HG03378 (cell line): Measurements from ENCODE around the gene TEDC1.
"Not testable (repeated sequence)": the region's sequence is repeated elsewhere in the genome, so short reads cannot be mapped to it uniquely, and the experiment has no call there.

Experiments used
- ATAC-seq: cut with Tn5 transposase; IDR thresholded peaks from one replicate; pipeline ENCODE4 v1.9.1; 2021; ENCODE audit warnings: mild to moderate bottlenecking, moderate library complexity; ENCODE audit not compliant: unreplicated experiment

TEDC1 gene

GRCh38 chr14:105536051-105536450 is 45.0 kb downstream of the TEDC1 start:
- ATAC-seq = no peak

- ATAC-seq = no peak
Measured at GRCh38 chr14:105536691-105537579, 45.9 kb downstream of the TEDC1 start.

GRCh38 chr14:105537580-105538474 is 46.8 kb downstream of the TEDC1 start:
- no peak for ATAC-seq

- no peak for ATAC-seq
Measured at GRCh38 chr14:105538481-105539049, 47.5 kb downstream of the TEDC1 start.

- ATAC-seq = no peak
Measured at GRCh38 chr14:105540811-105541210, 49.8 kb downstream of the TEDC1 start.

GRCh38 chr14:105541218-105541875 is 50.3 kb downstream of the TEDC1 start:
- no peak for ATAC-seq

GRCh38 chr14:105545676-105546075 is 54.6 kb downstream of the TEDC1 start:
- not testable (repeated sequence) for ATAC-seq

- ATAC-seq = not testable (repeated sequence)
Measured at GRCh38 chr14:105546410-105546809, 55.4 kb downstream of the TEDC1 start.

GRCh38 chr14:105547072-105547471 is 56.0 kb downstream of the TEDC1 start:
- ATAC-seq = not testable (repeated sequence)

GRCh38 chr14:105547741-105548169 is 56.7 kb downstream of the TEDC1 start:
- no peak for ATAC-seq
